H9 (cell line): ENCODE measurements around the gene B3GALT4. TPM values are rescaled to one million over a fixed set of nuclear protein-coding genes. Genes with fewer than 3 reads are reported as not detected.
A peak's percentile ranks its signal among the peaks of the same experiment; 100 is the strongest.

Source experiments
- DNase-seq: peaks from one replicate; pipeline ENCODE4 v3.0.0-alpha.2; 2017
- H2AFZ ChIP-seq: one replicate; pipeline ENCODE4 v1.6.1; 2013; ENCODE audit warnings: mild to moderate bottlenecking, low read length, control low read depth, moderate library complexity
- H2AK5ac ChIP-seq: 2 replicates; pipeline ENCODE4 v1.6.1; 2013; ENCODE audit warnings: low read length, control low read depth, mixed read lengths; ENCODE audit not compliant: insufficient read length
- H2BK120ac ChIP-seq: one replicate; pipeline ENCODE4 v1.6.1; 2013; ENCODE audit warnings: low read depth, mild to moderate bottlenecking, low read length, control low read depth, inconsistent platforms; ENCODE audit not compliant: poor library complexity, severe bottlenecking
- H2BK12ac ChIP-seq: 2 replicates; pipeline ENCODE4 v1.6.1; 2013; ENCODE audit warnings: low read length, control low read depth, mixed read lengths, low read depth; ENCODE audit not compliant: insufficient read length
- H2BK15ac ChIP-seq: 2 replicates; pipeline ENCODE4 v1.6.1; 2013; ENCODE audit warnings: low read depth, low read length, control low read depth
- H2BK20ac ChIP-seq: one replicate; pipeline ENCODE4 v1.6.1; 2013; ENCODE audit warnings: low read depth, mild to moderate bottlenecking, low read length, control low read depth, inconsistent platforms; ENCODE audit not compliant: poor library complexity, severe bottlenecking
- H2BK5ac ChIP-seq: 2 replicates; pipeline ENCODE4 v1.6.1; 2013; ENCODE audit warnings: low read length, control low read depth, mixed read lengths; ENCODE audit not compliant: insufficient read length
- H3K14ac ChIP-seq: 2 replicates; pipeline ENCODE4 v1.6.1; 2013; ENCODE audit warnings: low read length, control low read depth; ENCODE audit not compliant: insufficient read depth
- H3K18ac ChIP-seq: 2 replicates; pipeline ENCODE4 v1.6.1; 2013; ENCODE audit warnings: low read depth, mild to moderate bottlenecking, mixed read lengths, low read length, control low read depth; ENCODE audit not compliant: insufficient read length
- H3K23ac ChIP-seq: 2 replicates; pipeline ENCODE4 v1.6.1; 2013; ENCODE audit warnings: low read length, control low read depth, mixed read lengths, low read depth; ENCODE audit not compliant: insufficient read length
- H3K23me2 ChIP-seq: 2 replicates; pipeline ENCODE4 v1.6.1; 2013; ENCODE audit warnings: low read depth, mild to moderate bottlenecking, mixed read lengths, low read length, control low read depth; ENCODE audit not compliant: insufficient read length, poor library complexity, severe bottlenecking
- H3K27ac ChIP-seq: 2 replicates; pipeline ENCODE4 v1.5.1; 2013; ENCODE audit warnings: low read length, control low read depth, mixed read lengths, low read depth; ENCODE audit not compliant: insufficient read length
- H3K27me3 ChIP-seq: 2 replicates; pipeline ENCODE4 v1.6.1; 2013; ENCODE audit warnings: low read length, control low read depth, inconsistent platforms; ENCODE audit not compliant: insufficient read depth
- H3K4ac ChIP-seq: 2 replicates; pipeline ENCODE4 v1.6.1; 2013; ENCODE audit warnings: low read depth, mild to moderate bottlenecking, control low read depth, inconsistent platforms, low read length, moderate library complexity
- H3K4me1 ChIP-seq: 2 replicates; pipeline ENCODE4 v1.6.1; 2013; ENCODE audit warnings: low read length, control low read depth, inconsistent platforms; ENCODE audit not compliant: insufficient read depth
- H3K4me2 ChIP-seq: 2 replicates; pipeline ENCODE4 v1.6.1; 2013; ENCODE audit warnings: low read length, control low read depth, mixed read lengths; ENCODE audit not compliant: insufficient read length, insufficient read depth
- H3K56ac ChIP-seq: 2 replicates; pipeline ENCODE4 v1.6.1; 2013; ENCODE audit warnings: low read depth, mild to moderate bottlenecking, mixed read lengths, low read length, control low read depth; ENCODE audit not compliant: insufficient read length
- H3K79me1 ChIP-seq: 2 replicates; pipeline ENCODE4 v1.6.1; 2013; ENCODE audit warnings: low read depth, mild to moderate bottlenecking, moderate library complexity, low read length, control low read depth, inconsistent platforms; ENCODE audit not compliant: insufficient read depth, poor library complexity, severe bottlenecking
- H3K79me2 ChIP-seq: 2 replicates; pipeline ENCODE4 v1.6.1; 2013; ENCODE audit warnings: low read length, control low read depth, inconsistent platforms; ENCODE audit not compliant: insufficient read depth
- H3K9ac ChIP-seq: 2 replicates; pipeline ENCODE4 v1.6.1; 2013; ENCODE audit warnings: low read length, control low read depth, mixed read lengths; ENCODE audit not compliant: insufficient read length; ENCODE audit errors: extremely low read depth
- H3K9me3 ChIP-seq: one replicate; pipeline ENCODE4 v1.6.1; 2013; ENCODE audit warnings: low read depth, low read length, inconsistent platforms; ENCODE audit not compliant: control insufficient read depth
- H3T11ph ChIP-seq: one replicate; pipeline ENCODE4 v1.6.1; 2013; ENCODE audit warnings: mild to moderate bottlenecking, low read length, control low read depth, inconsistent platforms
- H4K20me1 ChIP-seq: one replicate; pipeline ENCODE4 v1.6.1; 2013; ENCODE audit not compliant: control insufficient read depth, insufficient read length, insufficient read depth
- H4K5ac ChIP-seq: 2 replicates; pipeline ENCODE4 v1.6.1; 2013; ENCODE audit warnings: low read depth, mild to moderate bottlenecking, mixed read lengths, low read length, control low read depth; ENCODE audit not compliant: insufficient read length
- H4K8ac ChIP-seq: replicated peaks from 2 replicates; pipeline ENCODE4 v1.6.1; 2013; ENCODE audit warnings: low read length, control low read depth, mixed read lengths, low read depth; ENCODE audit not compliant: insufficient read length
- H4K91ac ChIP-seq: 2 replicates; pipeline ENCODE4 v1.6.1; 2013; ENCODE audit warnings: low read depth, mild to moderate bottlenecking, moderate library complexity, mixed read lengths, low read length, control low read depth; ENCODE audit not compliant: insufficient read length
- H3K27ac Mint-ChIP-seq, 3 experiments: 2 replicates in 2 of 3; 3 replicates in 1 of 3; pipeline ENCODE4 v1.8.0; 2020 to 2021; ENCODE audit warnings: mixed read lengths in 3 of 3, mild to moderate bottlenecking in 1 of 3, moderate library complexity in 1 of 3
- H3K27me3 Mint-ChIP-seq: 2 replicates; pipeline ENCODE4 v1.8.0; 2021; ENCODE audit warnings: low read depth, mild to moderate bottlenecking, moderate library complexity, mixed read lengths
- H3K36me3 Mint-ChIP-seq, 3 experiments: 2 replicates in 2 of 3; 3 replicates in 1 of 3; pipeline ENCODE4 v1.8.0; 2020 to 2021; ENCODE audit warnings: low read depth in 3 of 3, mixed read lengths in 3 of 3; ENCODE audit not compliant: insufficient read depth in 1 of 3
- H3K4me1 Mint-ChIP-seq, 2 experiments: 2 replicates each; pipeline ENCODE4 v1.8.0; 2020; ENCODE audit warnings: mixed read lengths in 2 of 2
- H3K4me3 Mint-ChIP-seq, 2 experiments: 2 replicates in 1 of 2; 3 replicates in 1 of 2; pipeline ENCODE4 v1.8.0; 2020 to 2021; ENCODE audit warnings: mild to moderate bottlenecking in 2 of 2, mixed read lengths in 2 of 2, moderate library complexity in 1 of 2
- H3K9me3 Mint-ChIP-seq, 2 experiments: 2 replicates in 1 of 2; 3 replicates in 1 of 2; pipeline ENCODE4 v1.8.0; 2020; ENCODE audit warnings: mild to moderate bottlenecking in 2 of 2, mixed read lengths in 2 of 2, moderate library complexity in 1 of 2
- WGBS: extraction: QIAGEN DNeasy Blood & Tissue Kit; methylation state at CpG from one replicate; pipeline ENCODE4 v1.1.7; 2013; ENCODE audit warnings: missing lambda C conversion rate, low lambda C conversion rate, mixed read lengths; ENCODE audit not compliant: insufficient read length; ENCODE audit errors: extremely low coverage; 5-methylcytosine and 5-hydroxymethylcytosine counted together
- total RNA-seq: library from RNA; stranded (reverse); gene quantifications from 2 replicates; pipeline ENCODE4 v1.2.1, GENCODE V29; 2021
- TF ChIP-seq, protein P1 (sequence below): fragments of 200-600 bp; sonication (generic); conservative IDR thresholded peaks from 3 replicates; pipeline ENCODE4 v1.8.0; 2021; ENCODE audit warnings: antibody characterized with exemption, mild to moderate bottlenecking

B3GALT4 gene
- total RNA-seq, 1 experiment from 2014 or later = 3.2 TPM

DNA sequence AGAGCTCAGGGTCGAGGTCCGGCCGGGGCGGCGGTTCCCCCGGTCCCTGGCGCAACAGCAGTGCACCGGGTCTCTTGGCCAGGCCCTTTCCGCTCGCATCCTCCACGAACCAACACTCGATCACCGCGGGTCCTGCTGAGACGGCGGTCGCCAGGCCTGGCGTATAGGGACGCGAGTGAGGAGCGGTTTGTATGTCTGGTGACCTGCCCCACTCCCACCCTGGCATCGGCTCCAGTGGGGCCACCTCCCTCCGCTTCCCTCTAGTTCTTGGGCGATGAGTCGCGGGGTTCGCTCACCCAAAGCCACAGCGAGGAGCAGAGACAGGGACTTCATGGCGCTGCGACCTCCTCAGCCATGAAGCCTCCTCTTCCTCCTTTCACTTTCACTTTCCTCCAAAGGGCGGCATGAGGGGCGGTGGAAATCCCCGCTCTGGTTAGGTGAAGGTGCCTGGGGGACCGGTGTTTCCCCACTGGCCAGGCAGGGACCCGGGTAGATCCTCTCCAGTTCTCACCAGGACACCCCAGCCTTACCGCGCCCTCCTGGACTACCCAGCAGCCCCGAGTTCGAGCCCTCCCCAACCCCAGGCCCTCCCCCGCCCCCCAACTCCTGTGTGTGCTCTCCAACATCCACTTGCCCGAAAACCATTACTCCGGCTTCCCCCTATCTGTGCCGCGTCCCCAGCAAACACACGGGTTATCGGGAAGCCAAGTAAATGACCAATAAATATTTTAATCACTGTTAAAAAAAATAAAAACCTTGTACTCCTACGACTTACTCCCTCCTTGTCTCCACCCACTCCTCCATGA is 37.0 kb downstream of the B3GALT4 start, which contains the start of gene TAPBP:
Gene TAPBP, minus strand, starts transcription at position 370 of the 806 bp plus-strand sequence. Its CDS starts 37 bp downstream, at position 333.
- H4K91ac ChIP-seq = no peak within 1 kb of the TSS
- H4K8ac ChIP-seq = no peak within 1 kb of the TSS
- Mint-ChIP-seq H3K4me3 (peak within 1 kb of the TSS; percentile 83 to 97), H3K36me3 (peaks cover 2 to 21% (median 13%) of the 10 kb centered on the region in 3 experiments; a peak in 5 of 7 replicates), H3K9me3 (no peaks in the 10 kb centered on the region), H3K27me3 (no peaks in the 10 kb centered on the region; the same call in 1 of the 2 replicates), H3K27ac (peak within 1 kb of the TSS; percentile 41 to 95 (median 59); a peak in 4 of 7 replicates), H3K4me1 (peaks cover 38 to 43% of the 10 kb centered on the region in 2 experiments)
- H3K27me3 ChIP-seq = no peaks in the 10 kb centered on the region
- H3T11ph ChIP-seq = no peak within 1 kb of the TSS
- H3K9ac ChIP-seq = peak within 1 kb of the TSS; percentile 61
- H3K4ac ChIP-seq = no peak within 1 kb of the TSS
- no CpG with 5 or more reads among the region's 47 CpGs for WGBS
- no peaks in the 10 kb centered on the region; the same call in 1 of the 2 replicates for H3K79me2 ChIP-seq
- H3K27ac ChIP-seq = no peak within 1 kb of the TSS
- peak; percentile 64 for DNase-seq
- H2BK5ac ChIP-seq = no peak within 1 kb of the TSS
- H3K56ac ChIP-seq = no peak within 1 kb of the TSS
- H2BK120ac ChIP-seq = no peak within 1 kb of the TSS
- H3K4me1 ChIP-seq = no peaks in the 10 kb centered on the region
- peak within 1 kb of the TSS; percentile 85 for H3K18ac ChIP-seq
- no peaks in the 10 kb centered on the region for H3K9me3 ChIP-seq
- peak within 1 kb of the TSS; percentile 69; the same call in 1 of the 2 replicates for H3K14ac ChIP-seq
- H3K79me1 ChIP-seq = no peaks in the 10 kb centered on the region
- no peak within 1 kb of the TSS for H2AFZ ChIP-seq
- H2BK12ac ChIP-seq = no peak within 1 kb of the TSS
- no peaks in the 10 kb centered on the region for H4K20me1 ChIP-seq
- no peak within 1 kb of the TSS for H3K23ac ChIP-seq
- H3K4me2 ChIP-seq = peak within 1 kb of the TSS; percentile 92
- H4K5ac ChIP-seq = no peak within 1 kb of the TSS
- H3K23me2 ChIP-seq = peaks cover 31% of the 10 kb centered on the region
- H2AK5ac ChIP-seq = no peak within 1 kb of the TSS
- no peak within 1 kb of the TSS for H2BK20ac ChIP-seq
- H2BK15ac ChIP-seq = no peak within 1 kb of the TSS
- TF ChIP-seq, protein P1, sequence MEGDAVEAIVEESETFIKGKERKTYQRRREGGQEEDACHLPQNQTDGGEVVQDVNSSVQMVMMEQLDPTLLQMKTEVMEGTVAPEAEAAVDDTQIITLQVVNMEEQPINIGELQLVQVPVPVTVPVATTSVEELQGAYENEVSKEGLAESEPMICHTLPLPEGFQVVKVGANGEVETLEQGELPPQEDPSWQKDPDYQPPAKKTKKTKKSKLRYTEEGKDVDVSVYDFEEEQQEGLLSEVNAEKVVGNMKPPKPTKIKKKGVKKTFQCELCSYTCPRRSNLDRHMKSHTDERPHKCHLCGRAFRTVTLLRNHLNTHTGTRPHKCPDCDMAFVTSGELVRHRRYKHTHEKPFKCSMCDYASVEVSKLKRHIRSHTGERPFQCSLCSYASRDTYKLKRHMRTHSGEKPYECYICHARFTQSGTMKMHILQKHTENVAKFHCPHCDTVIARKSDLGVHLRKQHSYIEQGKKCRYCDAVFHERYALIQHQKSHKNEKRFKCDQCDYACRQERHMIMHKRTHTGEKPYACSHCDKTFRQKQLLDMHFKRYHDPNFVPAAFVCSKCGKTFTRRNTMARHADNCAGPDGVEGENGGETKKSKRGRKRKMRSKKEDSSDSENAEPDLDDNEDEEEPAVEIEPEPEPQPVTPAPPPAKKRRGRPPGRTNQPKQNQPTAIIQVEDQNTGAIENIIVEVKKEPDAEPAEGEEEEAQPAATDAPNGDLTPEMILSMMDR = no peak
